Measurements from ENCODE around the gene ZNF407. TPM values are rescaled to one million over a fixed set of nuclear protein-coding genes. Genes with fewer than 3 reads are reported as not detected.

The ZNF407 gene
- total RNA-seq, 1 donor from 2014 or later, result 22.9 TPM

DNA sequence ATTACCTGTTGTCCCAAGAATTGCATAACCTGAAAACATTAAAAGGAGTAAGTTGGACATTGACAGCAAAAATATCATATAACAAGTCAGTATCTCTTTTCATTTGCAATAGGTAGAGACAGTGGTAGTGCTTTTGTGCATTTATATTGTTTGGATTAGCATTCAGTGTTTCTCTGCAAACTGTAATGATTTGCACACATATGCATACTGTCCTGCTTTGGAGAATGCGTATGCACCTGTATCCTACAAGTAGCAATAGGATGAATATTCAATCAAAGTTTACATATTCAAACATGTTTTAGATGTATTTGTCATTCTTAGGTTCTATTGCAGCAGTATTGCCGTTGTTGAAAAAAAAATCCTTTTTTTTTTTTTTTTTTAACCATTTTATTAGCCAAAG, 201.9 kb downstream of the ZNF407 start:
- intact Hi-C loops (cut with DNase I), result no loop called here
- no peak for ATAC-seq
- DNase-seq (ENCODE audit: low spot score), result no peak

DNA sequence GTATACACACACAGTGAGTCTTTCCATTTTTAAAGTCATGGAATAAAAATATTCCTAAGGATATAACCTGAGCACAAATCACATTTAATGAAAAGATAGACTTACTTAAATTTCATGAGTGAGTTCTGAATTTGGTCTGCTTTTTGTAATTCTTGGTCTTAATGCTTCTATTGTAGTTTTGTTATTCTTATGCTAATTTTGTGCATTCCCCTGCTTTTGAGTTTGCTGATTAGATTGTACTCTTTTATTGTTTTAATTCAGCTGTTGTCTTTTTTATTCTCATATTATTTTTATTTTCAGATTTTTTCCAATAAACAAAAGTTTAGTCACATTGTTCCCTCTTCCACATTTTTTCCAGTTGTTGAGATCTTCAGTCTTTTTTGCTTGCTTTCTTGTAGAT, 202.4 kb downstream of the ZNF407 start:
- no peak for DNase-seq (ENCODE audit: low spot score)
- ATAC-seq, result no peak
- intact Hi-C loops (cut with DNase I), result no loop called here

DNA sequence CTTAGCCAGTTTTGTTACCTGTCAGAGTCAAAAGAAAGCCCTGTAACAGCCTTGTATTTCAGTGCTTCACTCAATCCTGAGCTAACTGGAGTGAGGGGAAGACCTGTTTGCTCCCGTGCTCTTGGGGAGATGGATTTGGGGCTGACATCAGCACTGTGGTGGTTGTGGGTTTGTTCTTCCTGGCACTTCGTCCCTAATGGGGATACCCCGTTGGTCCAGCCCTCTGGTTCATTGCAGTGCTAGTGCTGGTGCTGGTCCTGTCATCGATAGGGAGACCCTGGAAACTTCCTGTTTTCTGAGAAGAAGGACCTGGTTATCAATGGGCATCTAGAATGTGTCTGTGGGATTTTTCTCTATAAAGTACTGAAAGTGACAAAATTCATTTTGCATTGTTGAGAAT, 205.4 kb downstream of the ZNF407 start:
- DNase-seq (ENCODE audit: low spot score), result no peak
- intact Hi-C loops (cut with DNase I), result no loop called here
- ATAC-seq, result no peak

DNA sequence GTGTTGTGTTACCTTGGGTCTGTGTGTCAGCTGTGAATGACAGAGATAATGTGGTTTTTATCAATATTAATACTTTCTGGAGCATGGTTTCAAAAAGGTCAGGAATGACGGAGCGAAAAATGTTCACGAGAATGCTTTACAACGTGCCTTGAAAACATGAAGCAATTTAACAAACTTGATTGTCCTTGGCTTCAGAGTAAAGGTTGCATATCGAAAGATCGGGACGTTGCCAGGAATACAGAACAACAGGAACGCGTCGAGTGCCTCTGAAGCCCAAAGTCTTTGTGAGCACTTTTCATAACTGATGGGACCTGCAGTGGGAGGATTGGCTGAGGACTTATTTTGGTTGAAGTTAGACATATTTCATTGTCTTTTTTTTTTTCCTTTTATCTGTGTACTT, 206.1 kb downstream of the ZNF407 start:
- DNase-seq (ENCODE audit: low spot score), result no peak
- ATAC-seq, result no peak
- intact Hi-C loops (cut with DNase I), result no loop called here

DNA sequence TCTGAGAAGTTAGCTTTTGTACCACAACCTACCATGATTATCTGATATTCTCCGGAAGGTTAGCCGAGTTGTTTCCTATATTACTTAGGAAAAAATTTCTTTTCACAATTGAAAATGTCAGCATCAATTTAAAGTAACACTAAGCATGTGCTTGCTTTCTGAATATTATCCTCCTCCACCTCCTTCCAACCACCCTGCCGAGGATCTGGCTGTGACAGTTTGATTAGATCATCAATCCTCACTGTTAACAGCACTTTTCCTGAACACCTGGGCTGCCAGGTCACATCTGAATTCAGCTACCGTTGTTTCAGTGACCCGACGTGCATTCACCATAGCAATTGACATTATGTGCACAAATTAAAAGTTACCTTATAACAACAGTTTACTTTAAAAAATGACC, 207.0 kb downstream of the ZNF407 start:
- DNase-seq (ENCODE audit: low spot score) (no peak), ATAC-seq (no peak)
- intact Hi-C loops (cut with DNase I), result no loop called here

DNA sequence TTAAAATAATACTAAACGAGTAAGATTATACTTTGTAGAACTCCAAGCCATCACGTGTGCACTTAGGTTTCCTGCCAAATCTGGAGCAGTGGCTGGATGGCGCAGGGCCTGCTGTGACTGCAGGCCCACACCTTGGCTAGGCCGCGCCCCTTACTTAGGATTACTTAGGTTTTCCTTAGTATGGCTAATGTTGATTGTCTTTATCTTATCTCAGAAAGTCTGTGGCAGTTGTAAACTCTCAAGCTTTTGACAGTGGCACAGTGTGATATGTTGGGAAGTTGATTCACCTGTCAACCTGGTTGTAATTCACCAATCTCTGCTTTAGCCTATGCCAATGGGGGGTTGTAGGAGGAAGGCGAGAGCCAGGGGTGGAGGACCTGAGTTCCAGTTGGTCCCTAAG, 208.4 kb downstream of the ZNF407 start:
- intact Hi-C loops (cut with DNase I), result no loop called here
- ATAC-seq, result no peak
- no peak for DNase-seq (ENCODE audit: low spot score)

DNA sequence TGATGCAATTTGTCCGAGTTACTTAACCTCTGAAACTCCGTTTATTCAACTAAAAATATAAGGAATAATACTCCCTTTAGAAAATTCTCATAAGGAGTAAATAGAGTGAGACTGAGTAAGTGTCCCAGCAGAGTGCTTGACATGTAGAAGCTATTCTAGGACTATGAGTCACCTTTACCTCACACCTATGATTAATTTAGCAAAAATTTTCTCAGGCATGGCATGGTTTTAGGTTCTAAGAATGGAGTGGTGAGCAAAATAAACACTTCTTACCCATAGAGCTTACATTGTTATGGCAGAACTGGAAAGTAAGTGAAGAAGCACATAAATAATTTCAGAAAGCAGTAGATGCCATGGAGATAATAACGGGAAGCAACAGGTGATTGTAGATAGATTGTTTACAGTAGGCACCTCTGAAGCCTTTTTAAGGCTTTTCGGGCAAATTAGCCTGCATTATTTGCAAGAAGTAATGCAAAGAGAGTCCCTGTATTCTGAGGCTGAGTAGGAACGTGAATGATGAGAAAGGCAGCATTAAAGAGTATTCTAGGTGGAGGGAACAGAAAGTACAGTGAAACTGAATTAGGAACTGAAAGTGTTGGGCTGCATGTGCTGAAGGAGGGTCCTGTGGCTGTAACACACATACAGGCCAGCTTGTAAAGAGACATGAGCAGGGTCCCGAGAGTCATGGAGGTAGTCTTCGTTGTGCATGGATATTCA, 209.2 kb downstream of the ZNF407 start:
- DNase-seq (ENCODE audit: low spot score), result no peak
- no peak for ATAC-seq
- intact Hi-C loops (cut with DNase I), result no loop called here

DNA sequence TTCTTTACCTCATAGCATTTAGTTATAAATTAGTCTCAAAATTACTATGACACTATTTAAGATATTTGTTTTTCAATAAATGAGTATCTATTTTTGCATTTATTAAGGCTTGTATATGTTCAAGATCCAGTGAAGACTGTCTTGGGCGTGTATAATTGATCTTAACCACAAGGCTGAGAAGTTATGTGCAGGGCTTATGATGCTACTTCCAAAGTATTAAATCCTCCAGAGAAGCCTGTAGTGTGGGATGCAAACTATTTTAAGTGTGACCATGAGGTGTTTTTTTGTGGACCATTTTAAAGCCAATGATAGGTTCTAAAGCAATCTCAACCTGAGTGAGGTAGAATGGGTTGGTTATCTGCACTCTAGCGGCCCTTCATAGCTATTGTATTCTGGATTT, 219.9 kb downstream of the ZNF407 start:
- intact Hi-C loops (cut with DNase I), result no loop called here
- ATAC-seq, result no peak
- no peak for DNase-seq (ENCODE audit: low spot score)

DNA sequence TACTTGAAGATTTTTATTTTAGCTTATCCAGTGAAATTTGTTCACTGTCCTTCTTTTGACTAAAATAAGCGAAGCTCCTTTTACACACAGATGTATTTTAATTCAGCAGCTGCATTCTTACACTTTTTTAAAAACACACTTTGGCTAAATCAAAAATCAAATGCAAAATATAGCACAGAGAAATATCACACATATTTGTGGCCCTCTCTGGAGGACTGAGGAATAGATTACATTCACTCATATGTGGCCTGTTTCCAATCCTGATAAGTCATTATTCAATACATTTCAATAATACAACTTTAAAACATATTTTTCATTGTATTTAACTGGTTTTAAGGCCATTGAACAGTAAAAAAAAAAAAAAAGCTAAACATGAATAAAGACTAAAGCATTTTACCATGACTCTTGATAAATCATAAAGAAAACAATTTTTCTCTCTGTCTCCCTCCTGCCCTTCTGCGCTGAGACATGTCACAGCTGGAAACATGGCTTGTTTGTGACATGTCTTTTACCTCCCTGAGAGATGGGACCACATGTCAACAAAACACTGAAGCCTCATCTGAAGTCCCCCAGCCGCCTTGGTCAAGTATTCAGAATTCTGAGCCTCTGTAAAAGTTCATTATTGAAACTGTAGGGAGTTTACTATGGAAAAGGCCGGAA, 221.0 kb downstream of the ZNF407 start:
- DNase-seq (ENCODE audit: low spot score), result no peak
- intact Hi-C loops (cut with DNase I), result no loop called here
- no peak for ATAC-seq

DNA sequence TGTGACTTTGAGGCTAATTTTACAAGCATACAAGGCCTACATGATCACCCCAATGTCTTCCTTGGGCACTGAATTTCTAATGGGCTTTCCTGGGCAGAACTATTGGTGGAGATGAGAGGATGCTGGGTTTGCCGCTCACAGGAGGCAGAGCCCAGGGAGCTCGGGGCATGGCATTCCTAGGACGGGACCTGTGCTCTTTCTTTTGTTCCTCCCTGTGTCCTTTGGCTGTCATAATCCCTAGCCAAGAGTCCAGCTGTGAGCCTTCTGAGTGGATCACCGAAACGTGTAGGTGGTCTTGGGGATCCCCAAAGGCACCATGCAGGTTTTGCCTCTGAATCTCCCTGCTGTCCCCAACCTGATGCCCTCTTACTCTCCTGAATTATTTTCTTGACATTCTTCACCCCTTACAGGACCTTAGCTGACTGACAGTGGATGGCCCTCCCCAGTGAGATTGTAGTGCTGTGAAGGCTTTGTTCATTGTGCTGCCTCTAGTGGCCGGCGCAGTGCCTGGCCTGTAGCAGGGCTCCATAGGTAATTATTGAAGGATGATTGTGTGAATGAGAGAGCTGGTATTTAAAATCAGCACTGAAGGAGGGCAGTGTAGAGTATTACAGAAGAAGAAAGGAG, 221.9 kb downstream of the ZNF407 start:
- intact Hi-C loops (cut with DNase I), result no loop called here
- ATAC-seq, result no peak
- DNase-seq (ENCODE audit: low spot score), result no peak

DNA sequence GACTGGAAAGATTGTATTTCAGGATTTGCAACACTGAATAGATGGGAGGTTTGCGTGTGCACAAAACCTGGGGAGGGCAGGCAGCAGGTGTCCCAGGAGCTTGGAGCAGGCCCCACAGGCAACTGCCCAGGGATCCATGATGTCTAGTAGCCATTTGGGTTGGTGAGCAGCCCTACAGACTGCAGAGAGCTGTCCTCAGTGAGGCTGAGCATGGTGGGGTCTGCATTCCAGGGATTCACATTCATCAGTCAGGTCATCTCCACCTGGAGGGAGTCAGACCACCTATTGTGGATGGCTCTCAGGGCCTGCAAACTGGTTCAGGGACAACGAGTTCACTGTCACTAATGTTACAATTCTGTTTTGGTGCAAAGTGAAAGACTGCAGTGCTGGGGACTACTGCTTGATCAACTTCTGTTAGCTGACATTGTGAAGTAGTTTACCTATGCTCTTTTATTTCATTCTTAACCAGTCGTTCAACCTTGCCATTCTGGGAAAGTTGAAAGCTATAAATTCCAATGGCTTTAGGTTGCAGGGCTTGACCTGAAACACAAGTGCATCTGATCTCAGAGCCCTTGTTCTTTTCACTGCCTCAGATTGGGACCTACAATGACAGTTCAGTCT, 222.6 kb downstream of the ZNF407 start:
- DNase-seq (ENCODE audit: low spot score) (no peak), ATAC-seq (no peak)
- intact Hi-C loops (cut with DNase I), result no loop called here

DNA sequence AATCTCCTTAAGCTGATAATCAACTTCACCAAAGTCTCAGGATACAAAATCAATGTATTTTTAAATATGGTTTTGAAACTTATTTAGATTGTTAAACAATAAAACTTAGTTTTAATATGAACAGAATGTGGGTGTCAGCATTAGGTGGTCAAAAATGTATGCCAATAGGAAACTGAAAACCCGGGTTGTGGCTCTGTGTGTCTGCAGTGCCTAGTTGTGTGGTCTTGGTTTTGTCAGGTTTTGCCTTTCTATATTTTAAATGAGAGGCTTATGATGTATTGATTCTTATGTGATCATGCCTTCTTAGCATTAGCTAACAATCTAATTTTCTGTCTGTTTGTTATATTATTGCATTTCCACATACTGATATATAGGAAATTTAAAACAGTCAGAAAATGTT, 227.8 kb downstream of the ZNF407 start:
- intact Hi-C loops (cut with DNase I), result no loop called here
- ATAC-seq (no peak), DNase-seq (ENCODE audit: low spot score) (no peak)

DNA sequence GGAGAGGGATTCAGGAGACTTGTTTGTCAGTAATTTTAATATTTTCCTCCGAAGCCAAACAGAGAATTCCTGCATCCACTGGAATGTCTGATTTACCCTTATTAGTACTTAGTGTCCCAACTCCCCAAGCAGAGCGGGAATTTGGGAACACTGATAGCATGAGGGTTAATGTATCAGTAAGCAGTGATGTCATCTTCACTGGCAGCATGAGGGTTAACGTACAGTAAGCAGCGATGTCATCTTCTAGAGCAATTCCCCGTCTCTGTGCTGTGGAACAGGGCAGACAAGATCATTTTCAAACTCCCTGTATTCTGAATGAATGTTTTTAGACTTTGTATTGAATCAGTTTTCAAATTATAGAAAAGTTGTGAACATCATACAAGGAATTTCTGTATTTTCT, 228.9 kb downstream of the ZNF407 start:
- ATAC-seq, result no peak
- intact Hi-C loops (cut with DNase I), result no loop called here
- DNase-seq (ENCODE audit: low spot score), result no peak

DNA sequence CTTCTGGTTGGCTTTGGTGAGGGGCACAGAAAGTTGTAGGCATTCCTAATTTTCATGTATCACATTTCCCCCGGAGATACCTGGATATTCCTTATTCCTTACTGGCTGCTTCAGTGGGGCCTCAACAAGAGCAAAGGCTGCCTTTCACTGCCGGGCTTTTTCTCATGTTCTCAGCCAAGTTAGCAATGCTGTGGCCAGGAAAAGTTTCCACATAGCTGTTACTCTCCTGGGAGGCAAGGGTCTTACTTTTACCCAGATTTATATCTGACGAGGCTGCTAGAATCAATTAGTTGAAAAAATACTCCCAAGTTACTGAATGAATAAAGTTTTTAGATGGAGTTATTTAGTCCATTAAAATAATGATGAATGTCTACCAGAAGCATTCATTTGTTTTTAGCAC, 230.5 kb downstream of the ZNF407 start:
- ATAC-seq, result peak; percentile 55
- intact Hi-C loops (cut with DNase I), result no loop called here
- DNase-seq (ENCODE audit: low spot score), result no peak

DNA sequence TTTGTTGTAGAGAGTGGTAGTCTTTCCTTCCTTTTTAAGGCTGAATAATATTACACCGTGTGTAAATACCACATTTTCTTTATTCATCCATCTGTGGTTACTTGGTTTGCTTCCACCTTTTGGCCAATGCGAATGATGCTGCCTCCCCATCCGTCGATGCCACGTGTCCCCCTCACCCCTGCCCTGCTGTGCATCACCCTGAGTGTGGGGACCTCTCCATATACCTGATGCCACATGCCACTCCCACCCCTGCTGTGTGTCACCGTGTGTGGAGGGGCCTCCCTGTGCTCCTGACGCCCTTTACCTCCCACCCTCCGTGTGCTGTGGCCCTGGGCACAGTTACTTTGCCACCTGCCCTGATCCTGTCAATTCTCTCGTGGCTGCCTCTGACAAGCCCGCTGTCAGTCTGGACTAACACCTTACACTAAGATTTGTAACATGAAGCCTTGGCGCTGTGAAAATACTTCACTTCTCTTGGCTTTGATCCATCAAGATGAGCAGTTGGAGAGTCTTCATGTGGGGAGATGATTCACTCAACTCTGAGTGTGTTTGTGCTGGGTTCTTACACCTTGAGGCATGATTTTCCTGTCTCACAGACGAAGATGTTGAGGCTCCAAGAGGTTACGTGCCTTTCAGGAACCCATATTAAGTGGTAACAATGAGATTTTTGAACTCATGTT, 234.0 kb downstream of the ZNF407 start:
- no peak for DNase-seq (ENCODE audit: low spot score)
- no peak for ATAC-seq

DNA sequence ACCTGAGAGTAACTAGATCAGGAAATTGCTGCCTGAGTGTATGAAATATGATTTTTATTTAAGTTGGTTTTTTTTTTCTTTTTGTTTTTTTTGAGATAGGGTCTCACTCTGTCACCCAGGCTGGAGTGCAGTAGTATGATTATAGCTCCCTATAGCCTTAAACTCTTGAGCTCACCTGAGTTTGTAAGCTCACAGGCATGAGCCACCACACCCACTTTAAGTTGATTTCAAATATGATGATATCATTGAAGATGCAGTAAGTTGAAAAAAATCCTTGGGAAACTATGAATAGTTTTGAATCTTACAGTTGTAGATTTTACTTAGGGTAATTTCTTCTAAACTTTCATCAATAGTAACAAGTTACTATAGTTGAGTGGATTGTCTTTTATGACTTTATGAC, 234.7 kb downstream of the ZNF407 start:
- ATAC-seq, result no peak
- DNase-seq (ENCODE audit: low spot score), result no peak
- intact Hi-C loops (cut with DNase I), result no loop called here

More for the DNA sequence above, 234.0 kb downstream of the ZNF407 start:
- intact Hi-C loops (cut with DNase I), result no loop called here

DNA sequence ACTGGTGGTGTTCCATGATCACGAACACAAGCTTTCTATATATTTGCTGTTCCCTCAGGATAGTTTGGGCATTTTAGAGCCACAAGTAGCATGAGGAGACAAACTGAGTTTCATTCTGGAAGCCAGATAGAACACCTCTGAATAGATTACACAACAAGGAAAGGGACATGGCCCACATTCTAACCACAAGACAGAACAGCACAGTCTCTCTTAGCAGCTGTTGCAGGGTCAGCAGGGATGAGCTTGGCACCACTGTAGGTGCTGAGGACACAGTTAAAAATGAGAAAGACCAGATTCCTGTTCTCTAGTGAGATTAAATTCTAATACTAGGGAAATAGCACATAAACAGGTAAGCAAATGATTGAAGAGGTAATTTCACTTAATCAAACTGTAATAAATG, 235.3 kb downstream of the ZNF407 start:
- intact Hi-C loops (cut with DNase I), result no loop called here
- DNase-seq (ENCODE audit: low spot score) (no peak), ATAC-seq (no peak)

DNA sequence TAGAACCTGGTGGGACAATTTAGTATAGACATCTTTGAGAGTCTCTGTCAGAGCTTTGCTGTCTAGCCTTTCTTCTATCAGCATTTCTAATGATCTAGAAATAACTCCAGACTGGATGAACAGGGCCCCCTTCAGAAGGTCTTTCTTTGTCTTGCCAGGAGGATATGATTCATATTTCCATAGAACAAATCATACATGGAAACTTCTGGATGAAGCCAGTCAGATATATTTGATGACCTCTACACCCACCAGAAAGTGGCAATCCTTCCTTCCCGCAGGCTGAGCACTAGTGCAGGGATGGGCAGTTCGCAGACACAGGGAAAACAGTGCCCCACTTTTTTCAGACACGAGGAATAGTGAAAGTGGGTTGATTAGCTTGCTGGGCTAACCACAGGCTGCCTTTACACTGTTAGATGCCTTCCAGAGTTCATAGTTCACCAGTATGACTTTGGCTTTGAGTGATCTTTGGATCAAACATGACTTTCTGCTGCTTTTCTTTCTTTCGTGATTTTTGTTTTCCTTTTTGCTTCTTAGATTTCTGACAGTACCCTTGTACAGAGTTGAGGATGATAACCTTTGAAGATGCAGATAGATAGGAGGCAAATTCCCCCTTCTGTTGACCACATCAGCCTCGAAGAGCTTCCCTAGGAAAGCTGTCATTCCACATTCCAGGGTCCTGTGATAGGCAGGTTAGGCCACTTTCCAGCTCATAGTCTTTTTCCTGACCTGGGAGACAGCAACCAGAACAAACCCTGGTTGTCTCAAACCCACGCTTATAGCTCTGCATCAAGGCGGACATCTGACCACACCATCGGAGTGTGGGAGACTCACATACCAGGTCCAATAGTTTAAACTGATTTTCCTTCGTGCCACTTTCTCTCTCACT, 237.0 kb downstream of the ZNF407 start:
- intact Hi-C loops (cut with DNase I), result no loop called here
- DNase-seq (ENCODE audit: low spot score) (no peak), ATAC-seq (no peak)
